HFFc6 (cell line): ENCODE measurements around the gene RHPN2. TPM values are rescaled to one million over a fixed set of nuclear protein-coding genes. Genes with fewer than 3 reads are reported as not detected.
"Not testable (repeated sequence)": the region's sequence is repeated elsewhere in the genome, so short reads cannot be mapped to it uniquely, and the experiment has no call there.

ENCODE experiments used
- DNase-seq: peaks from one replicate; pipeline ENCODE4 v3.0.0-alpha.2; 2018
- H3K27ac Mint-ChIP-seq: 2 replicates; pipeline ENCODE4 v1.8.0; 2020; ENCODE audit warnings: mild to moderate bottlenecking, mixed read lengths
- H3K27me3 Mint-ChIP-seq: 2 replicates; pipeline ENCODE4 v1.8.0; 2021; ENCODE audit warnings: mild to moderate bottlenecking, moderate library complexity, mixed read lengths; ENCODE audit not compliant: insufficient read depth
- H3K36me3 Mint-ChIP-seq: 2 replicates; pipeline ENCODE4 v1.8.0; 2021; ENCODE audit warnings: low read depth, mixed read lengths
- H3K4me1 Mint-ChIP-seq: 2 replicates; pipeline ENCODE4 v1.8.0; 2020; ENCODE audit warnings: low read depth, mixed read lengths
- H3K4me3 Mint-ChIP-seq: 2 replicates; pipeline ENCODE4 v1.8.0; 2020; ENCODE audit warnings: mild to moderate bottlenecking, moderate library complexity, mixed read lengths
- H3K9me3 Mint-ChIP-seq: 2 replicates; pipeline ENCODE4 v1.8.0; 2020; ENCODE audit warnings: mild to moderate bottlenecking, mixed read lengths
- total RNA-seq, 6 experiments: library from RNA; stranded (reverse); fragmentation: NEBNext Ultra II Directional; extraction: Animal tissue kit (Norgen Biotek cat#: 25700); gene quantifications; 2 replicates in 1 of 6; 3 replicates in 5 of 6; pipeline ENCODE4 v1.2.3, GENCODE V29; 2021
- TF ChIP-seq, protein P1 (sequence below): fragments of 200-600 bp; sonication (generic); IDR thresholded peaks from 2 replicates; pipeline ENCODE4 v1.5.0; 2021; ENCODE audit warnings: antibody characterized with exemption, mild to moderate bottlenecking

RHPN2 gene
- total RNA-seq, 6 experiments from 2014 or later: 2.7 to 5.4 (median 3.4) TPM

DNA sequence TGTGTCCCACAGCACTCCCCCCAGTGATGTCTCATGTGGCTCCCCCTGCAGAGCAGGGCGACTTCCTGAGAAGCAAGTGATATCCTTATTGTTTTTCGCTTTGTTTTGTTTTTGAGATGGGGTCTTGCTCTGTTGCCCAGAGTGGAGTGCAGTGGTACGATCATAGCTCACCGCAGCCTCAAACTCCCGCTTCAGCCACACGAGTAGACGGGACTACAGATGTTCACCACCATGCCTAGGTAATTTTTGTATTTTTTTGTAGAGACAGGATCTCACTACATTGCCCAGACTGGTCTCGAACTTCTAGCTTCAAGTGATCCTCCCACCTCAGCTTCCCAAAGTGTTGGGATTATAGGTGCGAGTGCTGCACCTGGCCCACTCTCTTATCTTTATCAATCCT lies 97.9 kb downstream of the RHPN2 start:
- H3K4me3 Mint-ChIP-seq: no peak overlapping the region
- H3K9me3 Mint-ChIP-seq: no peaks in the 10 kb centered on the region
- H3K27ac Mint-ChIP-seq: no peak overlapping the region
- H3K36me3 Mint-ChIP-seq: peaks cover 19% of the 10 kb centered on the region
- H3K27me3 Mint-ChIP-seq: peaks cover 4% of the 10 kb centered on the region
- TF ChIP-seq, protein P1, sequence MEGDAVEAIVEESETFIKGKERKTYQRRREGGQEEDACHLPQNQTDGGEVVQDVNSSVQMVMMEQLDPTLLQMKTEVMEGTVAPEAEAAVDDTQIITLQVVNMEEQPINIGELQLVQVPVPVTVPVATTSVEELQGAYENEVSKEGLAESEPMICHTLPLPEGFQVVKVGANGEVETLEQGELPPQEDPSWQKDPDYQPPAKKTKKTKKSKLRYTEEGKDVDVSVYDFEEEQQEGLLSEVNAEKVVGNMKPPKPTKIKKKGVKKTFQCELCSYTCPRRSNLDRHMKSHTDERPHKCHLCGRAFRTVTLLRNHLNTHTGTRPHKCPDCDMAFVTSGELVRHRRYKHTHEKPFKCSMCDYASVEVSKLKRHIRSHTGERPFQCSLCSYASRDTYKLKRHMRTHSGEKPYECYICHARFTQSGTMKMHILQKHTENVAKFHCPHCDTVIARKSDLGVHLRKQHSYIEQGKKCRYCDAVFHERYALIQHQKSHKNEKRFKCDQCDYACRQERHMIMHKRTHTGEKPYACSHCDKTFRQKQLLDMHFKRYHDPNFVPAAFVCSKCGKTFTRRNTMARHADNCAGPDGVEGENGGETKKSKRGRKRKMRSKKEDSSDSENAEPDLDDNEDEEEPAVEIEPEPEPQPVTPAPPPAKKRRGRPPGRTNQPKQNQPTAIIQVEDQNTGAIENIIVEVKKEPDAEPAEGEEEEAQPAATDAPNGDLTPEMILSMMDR: no peak
- DNase-seq: no peak
- peaks cover 6% of the 10 kb centered on the region for H3K4me1 Mint-ChIP-seq

DNA sequence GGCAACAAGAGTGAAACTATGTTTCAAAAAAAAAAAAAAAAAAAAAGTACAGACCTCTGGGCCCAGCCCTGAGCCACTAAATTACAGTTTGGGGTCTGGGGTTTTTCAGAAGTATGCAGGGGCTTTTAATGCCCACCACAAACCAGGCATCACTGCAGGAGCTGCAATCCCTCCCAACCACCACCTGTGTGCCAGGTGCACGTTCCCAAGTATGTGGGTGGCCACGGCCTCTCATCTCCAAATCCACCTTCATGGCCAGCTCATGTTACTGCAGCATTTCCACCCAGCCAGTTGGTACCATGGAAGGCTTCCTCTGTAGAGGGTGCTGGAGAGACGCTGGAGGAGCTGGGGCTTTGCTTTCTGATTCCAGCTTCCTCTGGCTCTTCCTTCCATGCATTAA lies 119.4 kb downstream of the RHPN2 start:
- TF ChIP-seq, protein P1: no peak
- Mint-ChIP-seq H3K27me3 (peaks cover 2% of the 10 kb centered on the region), H3K9me3 (no peaks in the 10 kb centered on the region), H3K4me3 (no peak overlapping the region), H3K27ac (no peak overlapping the region), H3K36me3 (peaks cover 17% of the 10 kb centered on the region; the same call in 1 of the 2 replicates), H3K4me1 (no peaks in the 10 kb centered on the region)
- DNase-seq: no peak

DNA sequence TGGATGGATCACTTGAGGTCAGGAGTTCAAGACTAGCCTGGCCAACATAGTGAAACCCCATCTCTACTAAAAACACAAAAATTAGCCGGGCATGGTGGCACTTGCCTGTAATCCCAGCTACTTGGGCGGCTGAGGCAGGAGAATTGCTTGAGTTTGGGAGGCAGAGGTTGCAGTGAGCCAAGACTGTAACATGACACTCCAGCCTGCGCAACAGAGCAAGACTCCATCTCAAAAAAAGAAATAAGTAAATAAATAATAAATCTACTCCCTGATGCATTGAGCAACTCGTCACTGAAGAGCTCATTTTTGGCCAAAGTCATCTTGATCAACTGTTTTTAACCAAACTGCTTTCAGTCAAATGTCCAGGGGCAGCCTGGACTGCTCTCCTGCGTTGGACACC lies 123.4 kb downstream of the RHPN2 start:
- DNase-seq, H3K27me3 Mint-ChIP-seq, H3K9me3 Mint-ChIP-seq, H3K27ac Mint-ChIP-seq, H3K4me1 Mint-ChIP-seq, H3K4me3 Mint-ChIP-seq: not testable (repeated sequence)
- peaks cover 17% of the 10 kb centered on the region for H3K36me3 Mint-ChIP-seq

DNA sequence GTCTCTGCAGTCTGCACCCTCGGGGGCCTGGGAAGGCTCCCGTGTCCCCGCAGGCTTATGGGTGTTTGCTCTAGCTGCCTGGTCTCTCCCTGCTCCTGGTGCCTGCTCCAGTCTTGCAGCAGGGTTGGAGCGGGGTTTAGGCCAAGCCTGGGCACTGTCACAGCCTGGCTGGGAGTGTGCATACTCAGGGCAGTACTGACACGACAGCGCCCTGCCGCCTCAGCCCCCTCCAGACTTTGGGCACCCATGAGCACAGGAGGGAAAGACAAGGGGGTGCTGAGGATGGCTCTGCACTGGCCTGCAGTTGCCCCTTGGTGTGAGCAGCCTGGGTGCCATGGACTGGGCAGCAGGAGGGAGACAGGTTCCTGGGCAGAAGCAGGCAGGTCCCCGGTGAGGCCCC lies 128.6 kb downstream of the RHPN2 start:
- Mint-ChIP-seq H3K27ac (no peak overlapping the region), H3K4me3 (no peak overlapping the region), H3K4me1 (no peaks in the 10 kb centered on the region)

DNA sequence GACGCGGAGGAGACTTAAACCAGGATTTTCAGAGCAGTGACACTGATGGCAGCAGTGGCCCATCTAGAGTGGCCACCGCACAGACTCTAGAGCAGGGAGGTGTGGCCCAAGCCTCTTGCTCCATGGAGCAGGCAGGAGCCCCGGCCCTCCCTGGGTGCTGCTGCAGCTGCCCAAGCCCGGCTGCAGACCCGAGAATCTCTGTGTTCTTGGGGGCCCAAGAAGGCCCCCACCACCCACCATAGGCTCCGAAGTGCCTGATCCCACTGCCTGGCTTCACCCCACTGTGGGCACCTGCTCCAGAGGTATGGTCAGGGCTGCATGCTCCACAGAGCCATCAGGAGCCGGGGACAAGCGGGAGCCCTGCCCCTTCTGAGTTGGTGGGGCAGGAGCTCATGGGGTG lies 129.1 kb downstream of the RHPN2 start:
- no peak for DNase-seq
- Mint-ChIP-seq H3K9me3 (no peaks in the 10 kb centered on the region), H3K36me3 (peaks cover 24% of the 10 kb centered on the region), H3K27me3 (no peaks in the 10 kb centered on the region), H3K27ac (no peak overlapping the region), H3K4me1 (no peaks in the 10 kb centered on the region), H3K4me3 (no peak overlapping the region)
- TF ChIP-seq, protein P1: no peak

More for the DNA sequence above, 128.6 kb downstream of the RHPN2 start:
- Mint-ChIP-seq H3K9me3 (no peaks in the 10 kb centered on the region), H3K27me3 (no peaks in the 10 kb centered on the region), H3K36me3 (peaks cover 24% of the 10 kb centered on the region)
- no peak for DNase-seq
- TF ChIP-seq, protein P1: no peak

DNA sequence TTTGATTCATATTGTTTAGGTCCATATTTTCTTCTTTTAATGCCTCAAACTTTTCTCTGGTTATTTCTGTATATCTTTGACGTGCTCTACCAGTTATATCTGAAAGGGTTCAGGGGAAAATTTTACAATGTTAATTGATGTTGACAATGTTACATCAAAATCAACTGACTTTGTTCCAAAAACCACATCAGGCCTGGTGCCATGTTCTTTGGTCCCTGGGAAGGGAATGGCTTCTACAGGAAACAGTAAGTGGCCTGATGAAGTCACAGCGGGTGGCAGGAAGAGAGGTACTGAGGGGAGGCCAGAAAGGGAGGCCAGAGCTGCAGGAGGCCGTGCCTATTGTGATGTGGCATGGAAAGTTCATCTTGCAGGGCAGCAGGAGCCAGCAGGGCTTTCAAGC lies 131.1 kb downstream of the RHPN2 start:
- no peaks in the 10 kb centered on the region for H3K27me3 Mint-ChIP-seq
- peaks cover 3% of the 10 kb centered on the region; the same call in 1 of the 2 replicates for H3K9me3 Mint-ChIP-seq
- no peak overlapping the region for H3K27ac Mint-ChIP-seq
- no peak overlapping the region for H3K4me3 Mint-ChIP-seq
- no peaks in the 10 kb centered on the region for H3K4me1 Mint-ChIP-seq
- DNase-seq: no peak
- H3K36me3 Mint-ChIP-seq: peaks cover 35% of the 10 kb centered on the region
- TF ChIP-seq, protein P1: no peak
